GM19193 (cell line): ENCODE measurements around the gene ALX4.

Source experiments
- POLR2A ChIP-seq: IDR thresholded peaks from 4 replicates; pipeline ENCODE4 v1.6.1; 2011; ENCODE audit not compliant: insufficient read depth, insufficient read length; ENCODE audit errors: extremely low read depth

Gene ALX4

GRCh38 chr11:44275961-44276550 lies 33.9 kb downstream of the ALX4 start:
- TF ChIP-seq POLR2A = no peak

DNA sequence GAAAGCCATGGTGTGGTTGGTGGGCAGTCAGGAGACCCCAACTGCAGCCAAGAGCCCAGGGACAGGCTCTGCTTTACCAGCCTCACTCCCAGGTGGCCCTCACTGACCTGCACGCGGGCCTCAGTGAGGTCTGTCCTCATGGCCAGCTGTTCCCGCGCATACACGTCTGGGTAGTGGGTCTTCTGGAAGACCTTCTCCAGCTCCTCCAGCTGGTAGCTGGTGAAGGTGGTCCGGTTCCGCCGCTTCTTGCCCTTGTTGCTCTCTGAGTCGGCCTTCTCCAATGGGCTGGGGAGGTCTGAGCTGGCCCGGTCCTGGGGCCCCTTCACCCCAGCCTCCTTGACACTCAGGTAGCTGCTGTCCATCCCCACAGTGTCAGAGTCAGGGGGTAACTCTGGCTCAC lies 34.7 kb downstream of the ALX4 start:
- no peak for TF ChIP-seq POLR2A

- TF ChIP-seq POLR2A = no peak
These were observed 35.5 kb downstream of the ALX4 start for GRCh38 chr11:44274404-44274803.

- no peak for TF ChIP-seq POLR2A
These were observed 38.7 kb downstream of the ALX4 start for GRCh38 chr11:44271286-44271685.

DNA sequence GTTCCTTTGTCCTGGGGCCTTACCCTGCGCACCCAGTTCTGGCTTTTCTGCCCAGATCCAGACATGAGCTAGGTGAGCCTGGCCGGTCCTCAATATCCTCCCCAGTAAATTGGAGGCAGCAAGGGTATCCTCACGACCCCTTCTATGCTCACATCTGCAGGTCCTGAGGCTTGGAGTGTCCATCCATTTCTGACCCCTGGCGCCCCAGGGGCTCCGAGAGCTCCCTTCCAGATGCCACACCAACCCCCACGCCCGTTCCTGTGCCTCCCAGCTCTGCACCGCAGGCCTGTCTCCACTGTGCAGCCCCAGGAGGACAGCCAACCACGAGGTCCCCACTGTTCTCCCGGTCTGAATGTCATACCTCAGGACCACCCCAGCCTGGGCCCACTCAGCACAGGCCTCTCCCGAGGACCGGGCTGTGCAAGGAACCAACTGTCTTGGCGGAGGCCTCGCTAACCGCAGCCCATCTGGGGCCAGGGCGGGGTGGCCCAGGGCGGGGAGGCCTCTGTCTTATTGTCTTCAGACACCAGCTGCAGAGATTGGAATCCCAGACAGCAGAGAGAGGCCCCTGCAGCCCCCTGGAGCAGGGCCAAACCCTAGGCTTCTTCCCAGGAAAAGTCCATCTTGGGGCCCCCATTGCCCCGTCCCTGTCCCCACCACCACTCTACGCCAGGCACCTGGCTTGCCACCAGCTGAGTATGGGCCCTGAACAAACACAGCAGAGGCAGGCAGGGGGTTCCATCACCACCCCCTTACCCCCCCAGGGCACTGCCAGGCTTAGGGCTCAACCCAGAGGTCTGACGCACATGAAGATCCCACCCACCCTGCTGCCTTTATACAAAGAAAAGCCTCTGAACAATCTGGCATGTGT lies 39.3 kb downstream of the ALX4 start:
- TF ChIP-seq POLR2A = no peak

DNA sequence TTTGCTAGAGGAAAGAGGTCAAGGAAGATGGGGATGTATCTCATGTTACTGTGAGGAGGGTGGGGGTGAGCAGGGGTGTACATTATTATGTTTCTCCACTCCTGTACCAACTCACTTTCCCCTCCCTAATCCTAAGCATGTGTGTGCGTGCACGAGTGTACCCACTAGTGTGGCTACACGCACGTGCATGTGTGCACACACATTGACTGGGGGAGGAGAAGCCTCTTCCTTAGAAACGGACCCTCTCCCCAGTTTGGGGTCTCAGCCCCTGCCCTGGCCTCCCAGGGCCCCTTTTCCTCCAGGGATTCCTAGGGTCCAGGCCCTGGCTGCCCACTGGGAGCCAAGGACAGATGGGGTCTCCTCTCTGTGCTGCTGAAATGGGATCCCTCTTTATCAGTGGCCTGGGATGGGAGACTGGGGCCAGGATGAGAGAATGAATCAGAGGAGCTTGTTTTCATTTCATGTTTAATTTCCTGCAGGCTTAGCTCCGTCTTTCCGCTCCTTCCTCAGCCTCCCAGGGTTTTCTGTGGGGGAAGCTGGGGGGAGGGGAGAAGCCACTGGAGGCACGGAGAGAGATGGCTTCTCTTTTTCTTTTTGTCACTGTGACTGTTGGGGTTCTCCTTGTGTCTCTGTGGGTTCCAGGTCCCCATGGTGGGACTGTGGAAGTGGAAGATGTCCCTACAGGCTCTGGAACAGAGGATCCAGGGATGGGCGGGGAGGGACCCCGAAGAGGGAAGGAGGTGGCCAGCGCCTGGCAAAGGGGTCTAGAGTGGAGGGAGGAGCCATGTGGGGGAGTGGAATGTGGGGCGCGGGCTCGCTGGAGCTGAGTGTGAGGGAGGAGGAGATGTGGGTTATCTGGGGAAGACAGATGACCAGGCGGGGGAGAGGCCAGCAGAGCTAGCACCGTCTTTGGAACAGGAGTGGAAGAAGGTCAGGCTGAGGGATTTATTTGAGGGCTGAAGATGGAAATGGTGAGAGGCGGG lies 40.3 kb downstream of the ALX4 start:
- no peak for TF ChIP-seq POLR2A

GRCh38 chr11:44268614-44269080 lies 41.3 kb downstream of the ALX4 start:
- TF ChIP-seq POLR2A = no peak

GRCh38 chr11:44267750-44268613 lies 42.0 kb downstream of the ALX4 start:
- no peak for TF ChIP-seq POLR2A

GRCh38 chr11:44267006-44267749 lies 42.8 kb downstream of the ALX4 start:
- no peak for TF ChIP-seq POLR2A

GRCh38 chr11:44266056-44266780 lies 43.7 kb downstream of the ALX4 start:
- no peak for TF ChIP-seq POLR2A

GRCh38 chr11:44264761-44265160 lies 45.2 kb downstream of the ALX4 start:
- TF ChIP-seq POLR2A = no peak

DNA sequence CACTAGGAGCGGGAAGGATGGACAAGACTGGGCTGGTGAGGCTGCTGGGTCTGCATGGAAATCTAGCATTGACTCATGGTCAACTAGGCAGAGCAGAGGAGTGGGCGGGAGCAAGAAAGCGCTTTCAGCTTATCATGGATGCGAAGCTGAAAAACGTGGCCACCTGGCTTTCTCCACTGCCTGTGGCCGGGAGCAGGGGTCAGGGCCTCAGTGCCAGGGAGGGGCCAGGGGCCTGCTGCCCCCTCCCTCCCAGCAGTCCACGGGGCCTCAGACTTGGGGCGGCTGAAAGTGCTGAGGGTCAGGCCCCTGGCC lies 45.5 kb downstream of the ALX4 start:
- TF ChIP-seq POLR2A = no peak
